ENCODE results near the gene IL20.

The IL20 gene

GRCh38 chr1:206886831-206887230, 21.4 kb downstream of the IL20 start:
- peaks cover 8 to 30% (median 23%) of the 10 kb centered on the region in 5 donors for H3K4me1 ChIP-seq (ENCODE audit: control insufficient read depth in 5 of 5, insufficient read depth in 5 of 5, low read length in 5 of 5)
- H3K9me3 ChIP-seq (ENCODE audit: control insufficient read depth in 5 of 5, low read length in 5 of 5) = no peaks in the 10 kb centered on the region
- H3K27ac ChIP-seq (ENCODE audit: low read depth, low read length) = no peak overlapping the region
- no peak overlapping the region for H3K4me3 ChIP-seq (ENCODE audit: low read depth in 1 of 5, low read length in 5 of 5)
- no peaks in the 10 kb centered on the region for H3K36me3 ChIP-seq (ENCODE audit: control insufficient read depth in 5 of 5, insufficient read depth in 5 of 5, low read length in 5 of 5)
- H3K9ac ChIP-seq (ENCODE audit: low read length in 5 of 5) = no peak overlapping the region
- H3K27me3 ChIP-seq (ENCODE audit: control insufficient read depth in 5 of 5, insufficient read depth in 4 of 5, low read length in 5 of 5) = no peaks in the 10 kb centered on the region

GRCh38 chr1:206887701-206888100, 22.3 kb downstream of the IL20 start:
- Histone ChIP-seq H3K36me3 (ENCODE audit: control insufficient read depth in 5 of 5, insufficient read depth in 5 of 5, low read length in 5 of 5) (no peaks in the 10 kb centered on the region), H3K4me1 (ENCODE audit: control insufficient read depth in 5 of 5, insufficient read depth in 5 of 5, low read length in 5 of 5) (peaks cover 8 to 30% (median 24%) of the 10 kb centered on the region in 5 donors), H3K27me3 (ENCODE audit: control insufficient read depth in 5 of 5, insufficient read depth in 4 of 5, low read length in 5 of 5) (no peaks in the 10 kb centered on the region), H3K4me3 (ENCODE audit: low read depth in 1 of 5, low read length in 5 of 5) (no peak overlapping the region), H3K9me3 (ENCODE audit: control insufficient read depth in 5 of 5, low read length in 5 of 5) (no peaks in the 10 kb centered on the region), H3K9ac (ENCODE audit: low read length in 5 of 5) (no peak overlapping the region), H3K27ac (ENCODE audit: low read depth, low read length) (no peak overlapping the region)

GRCh38 chr1:206890125-206891060, 25.0 kb downstream of the IL20 start:
- no peak overlapping the region for H3K9ac ChIP-seq (ENCODE audit: low read length in 5 of 5)
- H3K9me3 ChIP-seq (ENCODE audit: control insufficient read depth in 5 of 5, low read length in 5 of 5) = no peaks in the 10 kb centered on the region
- H3K36me3 ChIP-seq (ENCODE audit: control insufficient read depth in 5 of 5, insufficient read depth in 5 of 5, low read length in 5 of 5) = no peaks in the 10 kb centered on the region
- H3K4me1 ChIP-seq (ENCODE audit: control insufficient read depth in 5 of 5, insufficient read depth in 5 of 5, low read length in 5 of 5) = peaks cover 4 to 22% (median 17%) of the 10 kb centered on the region in 5 donors
- H3K4me3 ChIP-seq (ENCODE audit: low read depth in 1 of 5, low read length in 5 of 5) = peak overlapping the region in 1 of 5 donors; percentile 14
- H3K27ac ChIP-seq (ENCODE audit: low read depth, low read length) = peak overlapping the region; percentile 7
- H3K27me3 ChIP-seq (ENCODE audit: control insufficient read depth in 5 of 5, insufficient read depth in 4 of 5, low read length in 5 of 5) = no peaks in the 10 kb centered on the region

GRCh38 chr1:206891412-206891811, 26.0 kb downstream of the IL20 start:
- Histone ChIP-seq H3K4me1 (ENCODE audit: control insufficient read depth in 5 of 5, insufficient read depth in 5 of 5, low read length in 5 of 5) (peaks cover 4 to 26% (median 17%) of the 10 kb centered on the region in 5 donors), H3K9me3 (ENCODE audit: control insufficient read depth in 5 of 5, low read length in 5 of 5) (no peaks in the 10 kb centered on the region), H3K4me3 (ENCODE audit: low read depth in 1 of 5, low read length in 5 of 5) (no peak overlapping the region), H3K27me3 (ENCODE audit: control insufficient read depth in 5 of 5, insufficient read depth in 4 of 5, low read length in 5 of 5) (no peaks in the 10 kb centered on the region), H3K27ac (ENCODE audit: low read depth, low read length) (no peak overlapping the region), H3K36me3 (ENCODE audit: control insufficient read depth in 5 of 5, insufficient read depth in 5 of 5, low read length in 5 of 5) (no peaks in the 10 kb centered on the region), H3K9ac (ENCODE audit: low read length in 5 of 5) (no peak overlapping the region)

GRCh38 chr1:206892351-206892984, 27.0 kb downstream of the IL20 start:
- H3K27ac ChIP-seq (ENCODE audit: low read depth, low read length) = no peak overlapping the region
- no peaks in the 10 kb centered on the region for H3K36me3 ChIP-seq (ENCODE audit: control insufficient read depth in 5 of 5, insufficient read depth in 5 of 5, low read length in 5 of 5)
- peaks cover 4 to 28% (median 17%) of the 10 kb centered on the region in 5 donors for H3K4me1 ChIP-seq (ENCODE audit: control insufficient read depth in 5 of 5, insufficient read depth in 5 of 5, low read length in 5 of 5)
- H3K9ac ChIP-seq (ENCODE audit: low read length in 5 of 5) = no peak overlapping the region
- H3K27me3 ChIP-seq (ENCODE audit: control insufficient read depth in 5 of 5, insufficient read depth in 4 of 5, low read length in 5 of 5) = peaks cover 0 to 3% (median 0%) of the 10 kb centered on the region in 5 donors
- H3K4me3 ChIP-seq (ENCODE audit: low read depth in 1 of 5, low read length in 5 of 5) = no peak overlapping the region
- H3K9me3 ChIP-seq (ENCODE audit: control insufficient read depth in 5 of 5, low read length in 5 of 5) = no peaks in the 10 kb centered on the region

GRCh38 chr1:206893380-206893779, 28.0 kb downstream of the IL20 start:
- Histone ChIP-seq H3K27ac (ENCODE audit: low read depth, low read length) (no peak overlapping the region), H3K4me1 (ENCODE audit: control insufficient read depth in 5 of 5, insufficient read depth in 5 of 5, low read length in 5 of 5) (peaks cover 4 to 28% (median 17%) of the 10 kb centered on the region in 5 donors), H3K27me3 (ENCODE audit: control insufficient read depth in 5 of 5, insufficient read depth in 4 of 5, low read length in 5 of 5) (peaks cover 0 to 5% (median 0%) of the 10 kb centered on the region in 5 donors), H3K4me3 (ENCODE audit: low read depth in 1 of 5, low read length in 5 of 5) (no peak overlapping the region), H3K9ac (ENCODE audit: low read length in 5 of 5) (no peak overlapping the region), H3K36me3 (ENCODE audit: control insufficient read depth in 5 of 5, insufficient read depth in 5 of 5, low read length in 5 of 5) (no peaks in the 10 kb centered on the region), H3K9me3 (ENCODE audit: control insufficient read depth in 5 of 5, low read length in 5 of 5) (no peaks in the 10 kb centered on the region)

GRCh38 chr1:206895325-206895724, 29.9 kb downstream of the IL20 start:
- Histone ChIP-seq H3K4me3 (ENCODE audit: low read depth in 1 of 5, low read length in 5 of 5) (no peak overlapping the region), H3K4me1 (ENCODE audit: control insufficient read depth in 5 of 5, insufficient read depth in 5 of 5, low read length in 5 of 5) (peaks cover 0 to 15% (median 11%) of the 10 kb centered on the region in 5 donors), H3K9ac (ENCODE audit: low read length in 5 of 5) (no peak overlapping the region), H3K36me3 (ENCODE audit: control insufficient read depth in 5 of 5, insufficient read depth in 5 of 5, low read length in 5 of 5) (no peaks in the 10 kb centered on the region), H3K27me3 (ENCODE audit: control insufficient read depth in 5 of 5, insufficient read depth in 4 of 5, low read length in 5 of 5) (peaks cover 0 to 5% (median 0%) of the 10 kb centered on the region in 5 donors), H3K9me3 (ENCODE audit: control insufficient read depth in 5 of 5, low read length in 5 of 5) (no peaks in the 10 kb centered on the region), H3K27ac (ENCODE audit: low read depth, low read length) (no peak overlapping the region)

GRCh38 chr1:206895837-206896242, 30.4 kb downstream of the IL20 start:
- Histone ChIP-seq H3K36me3 (ENCODE audit: control insufficient read depth in 5 of 5, insufficient read depth in 5 of 5, low read length in 5 of 5) (no peaks in the 10 kb centered on the region), H3K4me3 (ENCODE audit: low read depth in 1 of 5, low read length in 5 of 5) (no peak overlapping the region), H3K9me3 (ENCODE audit: control insufficient read depth in 5 of 5, low read length in 5 of 5) (no peaks in the 10 kb centered on the region), H3K27ac (ENCODE audit: low read depth, low read length) (no peak overlapping the region), H3K27me3 (ENCODE audit: control insufficient read depth in 5 of 5, insufficient read depth in 4 of 5, low read length in 5 of 5) (peaks cover 0 to 5% (median 0%) of the 10 kb centered on the region in 5 donors), H3K9ac (ENCODE audit: low read length in 5 of 5) (no peak overlapping the region), H3K4me1 (ENCODE audit: control insufficient read depth in 5 of 5, insufficient read depth in 5 of 5, low read length in 5 of 5) (peaks cover 0 to 10% (median 6%) of the 10 kb centered on the region in 5 donors)

- Histone ChIP-seq H3K27me3 (ENCODE audit: control insufficient read depth in 5 of 5, insufficient read depth in 4 of 5, low read length in 5 of 5) (peaks cover 0 to 5% (median 0%) of the 10 kb centered on the region in 5 donors), H3K9ac (ENCODE audit: low read length in 5 of 5) (no peak overlapping the region), H3K27ac (ENCODE audit: low read depth, low read length) (no peak overlapping the region), H3K36me3 (ENCODE audit: control insufficient read depth in 5 of 5, insufficient read depth in 5 of 5, low read length in 5 of 5) (no peaks in the 10 kb centered on the region), H3K4me3 (ENCODE audit: low read depth in 1 of 5, low read length in 5 of 5) (no peak overlapping the region), H3K4me1 (ENCODE audit: control insufficient read depth in 5 of 5, insufficient read depth in 5 of 5, low read length in 5 of 5) (peaks cover 0 to 7% (median 2%) of the 10 kb centered on the region in 5 donors), H3K9me3 (ENCODE audit: control insufficient read depth in 5 of 5, low read length in 5 of 5) (no peaks in the 10 kb centered on the region)
Observed at GRCh38 chr1:206896261-206896660, 30.8 kb downstream of the IL20 start.

GRCh38 chr1:206897175-206897574, 31.8 kb downstream of the IL20 start, which contains the start of gene IL24:
IL24 (plus strand) TSS chr1:206897443; CDS start chr1:206897833, 390 bp downstream.
- no peaks in the 10 kb centered on the region for H3K36me3 ChIP-seq (ENCODE audit: control insufficient read depth in 5 of 5, insufficient read depth in 5 of 5, low read length in 5 of 5)
- no peak within 1 kb of the TSS for H3K27ac ChIP-seq (ENCODE audit: low read depth, low read length)
- H3K27me3 ChIP-seq (ENCODE audit: control insufficient read depth in 5 of 5, insufficient read depth in 4 of 5, low read length in 5 of 5) = peaks cover 0 to 5% (median 0%) of the 10 kb centered on the region in 5 donors
- H3K9me3 ChIP-seq (ENCODE audit: control insufficient read depth in 5 of 5, low read length in 5 of 5) = no peaks in the 10 kb centered on the region
- H3K4me1 ChIP-seq (ENCODE audit: control insufficient read depth in 5 of 5, insufficient read depth in 5 of 5, low read length in 5 of 5) = peaks cover 0 to 7% (median 2%) of the 10 kb centered on the region in 5 donors
- no peak within 1 kb of the TSS for H3K9ac ChIP-seq (ENCODE audit: low read length in 5 of 5)
- H3K4me3 ChIP-seq (ENCODE audit: low read depth in 1 of 5, low read length in 5 of 5) = no peak within 1 kb of the TSS

Data from subcutaneous abdominal adipose tissue (tissue), 5 donors.